HG02798 (cell line): ENCODE results near the gene CDC14A.

Experiments
- ATAC-seq: cut with Tn5 transposase; IDR thresholded peaks from one replicate; pipeline ENCODE4 v1.9.1; 2021; ENCODE audit warnings: mild to moderate bottlenecking; ENCODE audit not compliant: unreplicated experiment, poor library complexity

Gene CDC14A

GRCh38 chr1:100524355-100524754, 172.0 kb downstream of the CDC14A start:
- ATAC-seq = no peak

- no peak for ATAC-seq
Observed at GRCh38 chr1:100526894-100527293, 174.6 kb downstream of the CDC14A start.

- no peak for ATAC-seq
Observed at GRCh38 chr1:100528871-100529270, 176.6 kb downstream of the CDC14A start.

- no peak for ATAC-seq
Observed at GRCh38 chr1:100530141-100530540, 177.8 kb downstream of the CDC14A start.

GRCh38 chr1:100530880-100531487, 178.7 kb downstream of the CDC14A start:
- ATAC-seq = peak; percentile 51

- no peak for ATAC-seq
Observed at GRCh38 chr1:100532645-100533044, 180.3 kb downstream of the CDC14A start.

GRCh38 chr1:100535264-100535663, 183.0 kb downstream of the CDC14A start:
- no peak for ATAC-seq

- peak; percentile 87 for ATAC-seq
Observed at GRCh38 chr1:100536031-100536430, 183.7 kb downstream of the CDC14A start.

- ATAC-seq = no peak
Observed at GRCh38 chr1:100538913-100539835, 186.9 kb downstream of the CDC14A start.

- ATAC-seq = no peak
Observed at GRCh38 chr1:100539836-100540536, 187.7 kb downstream of the CDC14A start.

- no peak for ATAC-seq
Observed at GRCh38 chr1:100542285-100542684, 190.0 kb downstream of the CDC14A start.

- peak; percentile 64 for ATAC-seq
Observed at GRCh38 chr1:100543640-100544039, 191.3 kb downstream of the CDC14A start.

GRCh38 chr1:100544791-100545190, 192.5 kb downstream of the CDC14A start:
- no peak for ATAC-seq

GRCh38 chr1:100545855-100546254, 193.5 kb downstream of the CDC14A start:
- no peak for ATAC-seq

- ATAC-seq = no peak
Observed at GRCh38 chr1:100552031-100552430, 199.7 kb downstream of the CDC14A start.

- ATAC-seq = no peak
Observed at GRCh38 chr1:100552922-100553321, 200.6 kb downstream of the CDC14A start.

GRCh38 chr1:100556181-100556580, 203.9 kb downstream of the CDC14A start:
- ATAC-seq = no peak

- ATAC-seq = no peak
Observed at GRCh38 chr1:100556925-100557605, 204.8 kb downstream of the CDC14A start.

GRCh38 chr1:100557606-100557953, 205.3 kb downstream of the CDC14A start:
- no peak for ATAC-seq

GRCh38 chr1:100565533-100565932, 213.2 kb downstream of the CDC14A start:
- ATAC-seq = no peak
